Measurements from ENCODE around the gene DEK. TPM values are rescaled to one million over a fixed set of nuclear protein-coding genes. Genes with fewer than 3 reads are reported as not detected.
"Not testable (repeated sequence)": the region's sequence is repeated elsewhere in the genome, so short reads cannot be mapped to it uniquely, and the experiment has no call there.

Gene DEK
- total RNA-seq, 1 experiment from 2014 or later: 108 TPM

GRCh38 chr6:18209539-18210197 lies 54.7 kb downstream of the DEK start:
- no peak for DNase-seq (ENCODE audit: low read depth, low spot score)

GRCh38 chr6:18208778-18209177 lies 55.6 kb downstream of the DEK start:
- H2AFZ ChIP-seq (ENCODE audit: low read depth, low read length, poor library complexity, severe bottlenecking); H3K27ac ChIP-seq (ENCODE audit: low read depth, low read length); RAD21 ChIA-PET (ENCODE audit: low non-redundant PET in 1 of 2, low total read pairs in 2 of 2, uncharacterized antibody in 2 of 2, unreplicated experiment in 2 of 2); H3K9me2 ChIP-seq (ENCODE audit: insufficient read depth); H3K9me3 ChIP-seq (ENCODE audit: control insufficient read depth in 1 of 2, insufficient read depth in 1 of 2, low read depth in 1 of 2, low read length in 2 of 2); CTCF ChIA-PET; H3K9ac ChIP-seq (ENCODE audit: low read length); DNase-seq (ENCODE audit: low read depth, low spot score); POLR2A ChIA-PET; H3K36me3 ChIP-seq (ENCODE audit: control insufficient read depth in 1 of 2, insufficient read depth in 2 of 2, low read length in 2 of 2); intact Hi-C loops (cut with micrococcal nuclease); H4K20me1 ChIP-seq (ENCODE audit: insufficient read depth); H3K79me2 ChIP-seq (ENCODE audit: insufficient read depth, low read length); H3K4me3 ChIP-seq (replicated peaks in 1 of 2; ENCODE audit: low read depth in 1 of 2, low read length in 2 of 2); ATAC-seq; H3K27me3 ChIP-seq (ENCODE audit: insufficient read depth, low read length); H3K4me2 ChIP-seq (ENCODE audit: low read length); BruUV-seq (replicated peaks); H3K4me1 ChIP-seq (ENCODE audit: control insufficient read depth in 1 of 2, insufficient read depth in 2 of 2, low read length in 2 of 2): not testable (repeated sequence)

More at GRCh38 chr6:18209539-18210197, 54.7 kb downstream of the DEK start:
- CTCF ChIA-PET: no interaction called here
- POLR2A ChIA-PET: no interaction called here
- Histone ChIP-seq H3K27ac (ENCODE audit: low read depth, low read length) (no peak overlapping the region), H2AFZ (ENCODE audit: low read depth, low read length, poor library complexity, severe bottlenecking) (no peak overlapping the region), H3K9me2 (ENCODE audit: insufficient read depth) (no peaks in the 10 kb centered on the region), H3K4me1 (ENCODE audit: control insufficient read depth in 1 of 2, insufficient read depth in 2 of 2, low read length in 2 of 2) (no peaks in the 10 kb centered on the region), H3K9me3 (ENCODE audit: control insufficient read depth in 1 of 2, insufficient read depth in 1 of 2, low read depth in 1 of 2, low read length in 2 of 2) (no peaks in the 10 kb centered on the region), H3K4me2 (ENCODE audit: low read length) (no peak overlapping the region), H4K20me1 (ENCODE audit: insufficient read depth) (no peaks in the 10 kb centered on the region), H3K36me3 (ENCODE audit: control insufficient read depth in 1 of 2, insufficient read depth in 2 of 2, low read length in 2 of 2) (no peaks in the 10 kb centered on the region), H3K79me2 (ENCODE audit: insufficient read depth, low read length) (no peaks in the 10 kb centered on the region), H3K4me3 (replicated peaks in 1 of 2; ENCODE audit: low read depth in 1 of 2, low read length in 2 of 2) (no peak overlapping the region), H3K27me3 (ENCODE audit: insufficient read depth, low read length) (no peaks in the 10 kb centered on the region), H3K9ac (ENCODE audit: low read length) (no peak overlapping the region)
- RAD21 ChIA-PET (ENCODE audit: low non-redundant PET in 1 of 2, low total read pairs in 2 of 2, uncharacterized antibody in 2 of 2, unreplicated experiment in 2 of 2): no interaction called here
- intact Hi-C loops (cut with micrococcal nuclease): no loop called here
- BruUV-seq (replicated peaks): no TSS peak
- TF ChIP-seq ZFX (IDR thresholded peaks at IDR 0.05) (no peak), JUND (IDR thresholded peaks at IDR 0.05) (no peak), EZH2phosphoT487 (IDR thresholded peaks at IDR 0.05; ENCODE audit: borderline replicate concordance) (no peak), FOSL1 (IDR thresholded peaks at IDR 0.05; ENCODE audit: low read depth) (no peak), SRF (IDR thresholded peaks at IDR 0.05; ENCODE audit: low read depth) (no peak), EGR1 (IDR thresholded peaks at IDR 0.05; ENCODE audit: low read depth) (no peak), SP1 (IDR thresholded peaks at IDR 0.05; ENCODE audit: low read depth) (no peak), YY1 (IDR thresholded peaks at IDR 0.05; ENCODE audit: extremely low read depth, insufficient replicate concordance, low read depth, low read length) (no peak), RAD21 (IDR thresholded peaks at IDR 0.05; ENCODE audit: low read depth) (no peak), ELF1 (IDR thresholded peaks at IDR 0.05; ENCODE audit: borderline replicate concordance, low read depth) (no peak), EZH2 (IDR thresholded peaks at IDR 0.05) (no peak), CBX3 (IDR thresholded peaks at IDR 0.05; ENCODE audit: low read depth) (no peak), CEBPB (IDR thresholded peaks at IDR 0.05; ENCODE audit: low read depth) (no peak)
- ATAC-seq: no peak

All from HCT116 (cell line).